GM19239 (cell line): ENCODE data around the gene ASCL1.
A peak's percentile ranks its signal among the peaks of the same experiment; 100 is the strongest.

Experiments used
- DNase-seq: peaks from one replicate; pipeline ENCODE4 v3.0.0; 2011; ENCODE audit warnings: low spot score; ENCODE audit not compliant: insufficient read length
- FAIRE-seq: peaks from 2 replicates; lab custom pipeline; 2011; peaks lifted over from hg19 to GRCh38; lab: Jason Lieb, UNC

Gene ASCL1

GRCh38 chr12:102950950-102951619 is 6.4 kb upstream of the ASCL1 start:
- DNase-seq (no peak), FAIRE-seq (peak; percentile 23)

- DNase-seq (no peak), FAIRE-seq (no peak)
Measured at GRCh38 chr12:102951841-102952240, 5.6 kb upstream of the ASCL1 start.

- FAIRE-seq, result no peak
- DNase-seq, result no peak
Measured at GRCh38 chr12:102953221-102953620, 4.3 kb upstream of the ASCL1 start.

DNA sequence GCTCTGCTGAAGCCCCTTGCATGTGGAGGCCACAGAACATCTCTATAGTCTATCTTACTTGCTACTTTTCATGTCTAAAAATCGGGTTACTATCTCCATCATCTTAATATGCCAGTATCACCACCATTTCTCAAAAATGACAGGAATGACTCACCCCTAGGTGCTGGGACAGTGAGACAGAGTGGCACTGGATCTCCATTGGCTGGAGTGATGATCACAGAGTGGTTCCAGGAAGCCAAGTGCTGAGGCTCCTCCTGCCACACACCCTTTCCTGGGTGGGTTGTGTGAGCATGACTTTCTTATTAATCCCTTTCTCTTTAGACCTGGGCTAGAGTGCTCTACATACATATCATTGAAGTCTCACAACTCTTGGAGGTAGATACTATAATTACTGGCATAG is 3.3 kb upstream of the ASCL1 start:
- no peak for DNase-seq
- peak; percentile 70 for FAIRE-seq

- DNase-seq, result no peak
Measured at GRCh38 chr12:102955926-102956737, 1.3 kb upstream of the ASCL1 start.

GRCh38 chr12:102956738-102957327 is 641 bp upstream of the ASCL1 start:
- no peak for DNase-seq

More at GRCh38 chr12:102955926-102956737, 1.3 kb upstream of the ASCL1 start:
- FAIRE-seq, result no peak

GRCh38 chr12:102958073-102958829 is 777 bp downstream of the ASCL1 start:
- DNase-seq, result no peak
- FAIRE-seq, result no peak

More at GRCh38 chr12:102956738-102957327, 641 bp upstream of the ASCL1 start:
- FAIRE-seq, result peak; percentile 23

DNA sequence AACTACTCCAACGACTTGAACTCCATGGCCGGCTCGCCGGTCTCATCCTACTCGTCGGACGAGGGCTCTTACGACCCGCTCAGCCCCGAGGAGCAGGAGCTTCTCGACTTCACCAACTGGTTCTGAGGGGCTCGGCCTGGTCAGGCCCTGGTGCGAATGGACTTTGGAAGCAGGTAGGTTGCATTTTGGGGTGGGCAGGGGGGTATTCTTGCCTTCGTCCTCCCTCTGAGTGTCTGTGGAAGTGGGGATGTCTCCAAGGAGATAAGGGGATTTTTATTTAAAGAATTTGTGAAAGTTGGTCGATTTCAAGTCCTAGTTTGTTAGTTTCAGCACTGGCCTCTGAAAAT is 1.3 kb downstream of the ASCL1 start:
- FAIRE-seq, result no peak

GRCh38 chr12:102959391-102959790 is 1.9 kb downstream of the ASCL1 start:
- FAIRE-seq (no peak), DNase-seq (no peak)

More for the DNA sequence above, 1.3 kb downstream of the ASCL1 start:
- DNase-seq, result no peak

GRCh38 chr12:102960766-102961465 is 3.4 kb downstream of the ASCL1 start:
- FAIRE-seq (peak; percentile 82), DNase-seq (no peak)

DNA sequence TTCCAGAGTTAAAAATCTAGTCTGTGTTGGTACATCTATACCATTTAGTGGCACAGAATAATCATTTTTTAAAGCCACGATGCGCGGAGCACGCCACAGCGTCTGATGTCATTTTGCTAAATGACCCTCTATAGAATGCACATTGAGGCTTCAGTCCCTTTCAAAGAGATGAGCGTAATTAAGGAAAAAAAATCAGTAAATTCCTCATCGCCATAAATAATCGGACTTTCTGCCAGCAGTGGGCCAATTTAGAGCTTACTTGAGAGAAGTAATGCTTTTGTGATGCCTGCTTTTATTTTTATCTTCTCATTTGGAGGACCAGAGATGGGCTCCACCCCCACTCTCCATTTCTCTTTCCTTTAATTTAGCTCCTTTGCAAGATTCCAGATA is 4.0 kb downstream of the ASCL1 start:
- DNase-seq (no peak), FAIRE-seq (peak; percentile 56)

GRCh38 chr12:102962532-102962931 is 5.1 kb downstream of the ASCL1 start:
- FAIRE-seq (no peak), DNase-seq (no peak)

GRCh38 chr12:102962986-102963385 is 5.5 kb downstream of the ASCL1 start:
- FAIRE-seq, result peak; percentile 76
- no peak for DNase-seq

DNA sequence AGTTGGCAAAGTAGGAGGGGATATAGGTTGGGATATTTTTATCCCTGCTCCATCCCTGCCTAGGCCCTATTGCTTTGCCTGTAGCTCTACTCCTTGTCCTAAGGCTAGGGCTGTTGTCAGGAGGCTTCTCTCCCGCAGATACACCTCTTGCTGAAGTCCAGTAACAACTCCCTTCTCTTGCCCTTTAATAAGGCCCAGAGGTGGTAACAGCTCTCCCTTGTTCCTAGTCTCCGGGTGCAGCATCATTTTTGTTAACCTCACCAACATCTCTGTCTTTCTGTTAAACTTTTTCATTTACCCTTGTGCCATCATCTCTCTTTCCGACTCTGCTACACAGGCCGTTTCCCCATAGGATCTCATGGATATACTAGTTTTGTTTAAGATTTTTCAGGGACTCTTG is 6.3 kb downstream of the ASCL1 start:
- FAIRE-seq (peak; percentile 56), DNase-seq (no peak)

DNA sequence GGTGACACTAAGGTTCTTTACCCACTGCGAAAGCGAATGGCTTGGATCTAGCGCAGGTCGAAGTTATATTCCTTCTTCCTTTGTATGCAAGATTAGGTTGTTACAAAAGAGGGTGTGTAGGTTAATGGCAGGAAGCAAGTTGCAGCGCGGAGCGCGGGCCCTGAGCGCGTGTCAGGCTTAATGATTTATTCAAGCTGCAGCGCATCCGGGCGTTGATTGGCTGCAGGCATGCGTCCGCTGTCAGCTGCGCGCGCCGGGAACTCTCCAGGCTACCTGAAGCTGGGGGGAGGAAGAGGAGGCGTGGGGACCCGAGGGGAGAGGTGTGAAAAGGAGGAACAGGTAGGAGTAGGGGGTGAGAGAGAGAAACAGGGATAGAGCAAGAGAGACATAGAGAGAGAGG is 7.4 kb downstream of the ASCL1 start:
- DNase-seq (no peak), FAIRE-seq (peak; percentile 23)

DNA sequence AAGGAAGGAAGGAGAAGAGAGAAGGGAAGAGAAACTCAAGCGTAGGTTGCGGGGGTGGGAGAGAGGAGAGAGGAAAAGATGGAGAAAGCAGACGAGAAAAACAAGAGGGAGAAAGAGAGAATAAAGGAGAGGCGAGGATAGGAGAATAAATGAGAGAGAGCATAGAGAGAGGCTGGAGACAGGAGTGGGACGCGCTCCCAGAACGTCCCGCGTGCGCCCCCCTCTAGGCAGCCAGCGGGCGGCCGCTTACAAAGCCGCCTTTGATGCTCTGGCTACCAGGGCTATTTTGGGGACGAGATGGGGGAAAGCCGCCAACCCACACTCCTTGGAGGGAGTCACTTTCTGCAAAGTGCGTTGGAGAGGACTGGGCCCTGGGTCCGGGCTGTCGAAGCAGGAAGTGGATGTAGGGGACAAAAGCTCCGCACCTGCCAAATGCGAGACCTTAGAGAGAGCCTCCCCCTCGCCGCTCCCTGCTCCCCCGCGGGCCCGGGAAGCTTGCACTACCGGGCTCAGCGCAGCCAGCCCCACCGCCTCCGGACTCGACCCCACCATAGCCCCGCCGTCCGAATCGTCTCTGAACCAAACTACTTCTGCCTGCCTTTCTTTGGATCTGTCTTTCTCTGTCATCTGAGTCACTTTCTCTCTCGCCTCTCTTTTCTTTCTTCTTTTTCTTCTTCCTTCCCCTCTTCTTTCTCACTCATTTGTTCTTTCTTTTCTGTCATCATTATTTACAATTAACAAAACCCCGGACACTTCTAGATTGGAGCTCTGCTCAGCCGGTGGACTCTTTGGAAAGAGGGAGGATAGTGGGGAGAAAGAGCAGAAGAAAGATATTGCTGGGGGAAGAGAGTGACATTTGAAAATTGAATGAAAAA is 8.0 kb downstream of the ASCL1 start:
- DNase-seq (no peak), FAIRE-seq (no peak)

DNA sequence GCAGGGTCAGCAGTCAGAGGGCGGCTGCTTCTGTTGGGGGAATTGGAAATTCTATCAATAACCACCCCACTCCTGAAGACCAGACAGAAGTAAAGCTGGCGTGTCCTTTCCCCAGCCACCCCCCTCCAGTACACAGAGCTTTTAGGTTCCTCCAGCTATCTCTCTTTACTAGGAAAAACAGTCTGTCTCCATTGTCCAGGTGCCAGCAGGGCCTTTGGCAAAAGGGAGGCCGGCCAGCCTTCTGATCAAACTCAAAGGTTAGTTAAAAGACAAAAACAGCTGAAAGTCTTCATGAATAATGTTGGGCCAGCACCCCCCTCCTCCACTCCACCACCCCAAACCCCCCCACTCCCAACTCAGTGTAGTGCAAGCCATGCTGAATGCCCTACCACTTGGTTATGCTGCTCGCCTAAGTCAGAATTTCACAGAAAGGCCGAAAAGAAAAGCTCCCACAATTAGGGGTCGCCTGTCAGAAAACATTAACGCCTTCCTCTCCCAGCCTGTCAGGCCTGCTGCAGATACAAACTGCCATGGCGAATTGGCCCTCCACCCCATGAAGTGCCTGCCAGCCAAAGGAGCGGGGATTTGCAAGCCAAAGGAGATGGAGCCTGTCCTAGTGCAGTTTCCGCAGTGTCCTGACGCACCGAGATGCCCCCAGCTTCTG is 8.9 kb downstream of the ASCL1 start:
- no peak for FAIRE-seq
- no peak for DNase-seq

GRCh38 chr12:102970780-102971179 is 13.3 kb downstream of the ASCL1 start:
- DNase-seq, result no peak
- FAIRE-seq, result no peak

GRCh38 chr12:102971227-102971626 is 13.8 kb downstream of the ASCL1 start:
- no peak for DNase-seq

More at GRCh38 chr12:102971227-102971626, 13.8 kb downstream of the ASCL1 start:
- no peak for FAIRE-seq
